Stimulated activated CD8-positive, alpha-beta memory T cell treated with anti-CD3 and anti-CD28 coated beads, Interleukin-15, amount 100 ng/mL, for 4 hours (primary cell): Measurements from ENCODE around the gene CFAP65.

Source experiments
- DNase-seq, 2 donors: peaks; one replicate each; pipeline ENCODE4 v3.0.0-alpha.2; 2020; ENCODE audit warnings: low read depth in 2 of 2

Gene CFAP65

GRCh38 chr2:219041252-219041651, at the start of gene CFAP65:
Gene CFAP65, minus strand, starts transcription at chr2:219041516. Its CDS starts 2,468 bp downstream, at chr2:219039048.
- DNase-seq, result no peak

GRCh38 chr2:219090436-219091299, 49.4 kb upstream of the CFAP65 start:
- no peak for DNase-seq

- DNase-seq, result no peak
Observed at GRCh38 chr2:219089330-219089729, 48.0 kb upstream of the CFAP65 start.

- no peak for DNase-seq
Observed at GRCh38 chr2:219087848-219088247, 46.5 kb upstream of the CFAP65 start.

- DNase-seq, result no peak
Observed at GRCh38 chr2:219087361-219087760, 46.0 kb upstream of the CFAP65 start.

GRCh38 chr2:219086196-219086595, 44.9 kb upstream of the CFAP65 start:
- no peak for DNase-seq

GRCh38 chr2:219084791-219085190, 43.5 kb upstream of the CFAP65 start:
- no peak for DNase-seq

GRCh38 chr2:219082332-219082958, 41.1 kb upstream of the CFAP65 start:
- no peak for DNase-seq

- DNase-seq, result no peak
Observed at GRCh38 chr2:219081701-219082331, 40.5 kb upstream of the CFAP65 start.

- no peak for DNase-seq
Observed at GRCh38 chr2:219081096-219081495, 39.8 kb upstream of the CFAP65 start.

GRCh38 chr2:219079417-219079816, 38.1 kb upstream of the CFAP65 start:
- no peak for DNase-seq

- DNase-seq, result no peak
Observed at GRCh38 chr2:219078951-219079350, 37.6 kb upstream of the CFAP65 start.

- no peak for DNase-seq
Observed at GRCh38 chr2:219078126-219078525, 36.8 kb upstream of the CFAP65 start.

- no peak for DNase-seq
Observed at GRCh38 chr2:219076253-219076652, 34.9 kb upstream of the CFAP65 start.

- DNase-seq, result no peak
Observed at GRCh38 chr2:219073413-219074129, 32.3 kb upstream of the CFAP65 start.

GRCh38 chr2:219072741-219073250, 31.5 kb upstream of the CFAP65 start:
- no peak for DNase-seq

- no peak for DNase-seq
Observed at GRCh38 chr2:219071131-219071816, 30.0 kb upstream of the CFAP65 start.

GRCh38 chr2:219065484-219065883, 24.2 kb upstream of the CFAP65 start:
- DNase-seq, result no peak

- no peak for DNase-seq
Observed at GRCh38 chr2:219062081-219062480, 20.8 kb upstream of the CFAP65 start.

GRCh38 chr2:219060821-219061791, 19.8 kb upstream of the CFAP65 start, which contains the start of gene IHH:
Gene IHH, minus strand, starts transcription at chr2:219060921. Its CDS starts 454 bp downstream, at chr2:219060467.
- DNase-seq, result no peak
